H1 (cell line): ENCODE results near the gene PYCARD. TPM values are rescaled to one million over a fixed set of nuclear protein-coding genes. Genes with fewer than 3 reads are reported as not detected.

ENCODE experiments used
- RXRA ChIP-seq: IDR thresholded peaks from 2 replicates; pipeline ENCODE4 v1.6.1; 2011; ENCODE audit warnings: low read depth, mild to moderate bottlenecking, low read length, moderate library complexity; ENCODE audit not compliant: insufficient read depth
- polyA plus RNA-seq, 7 experiments: library from polyadenylated mRNA; depleted of rRNA in 3 of 7; stranded (reverse) in 5 of 7; unstranded in 2 of 7; fragments of >200 nt in 5 of 7; fragments of 200-250 nt in 2 of 7; gene quantifications; 1 replicate in 5 of 7; 2 replicates in 1 of 7; 4 replicates in 1 of 7; pipeline versions ENCODE4 v1.2.1 to v1.2.3, GENCODE V29; 2011 to 2013; ENCODE audit warnings: missing spikeins in 2 of 7, mixed read lengths in 2 of 7
- total RNA-seq: library from RNA; stranded (reverse); fragmentation: NEBNext Ultra II Directional; extraction: Animal tissue kit (Norgen Biotek cat#: 25700); gene quantifications from 2 replicates; pipeline ENCODE4 v1.2.1, GENCODE V29; 2021

The PYCARD gene
- total and polyA plus RNA-seq, 2 of the 8 experiments (the other 6 are each of a cell fraction or from before 2014, with no cell fraction given): 29.9 to 77.9 TPM

DNA sequence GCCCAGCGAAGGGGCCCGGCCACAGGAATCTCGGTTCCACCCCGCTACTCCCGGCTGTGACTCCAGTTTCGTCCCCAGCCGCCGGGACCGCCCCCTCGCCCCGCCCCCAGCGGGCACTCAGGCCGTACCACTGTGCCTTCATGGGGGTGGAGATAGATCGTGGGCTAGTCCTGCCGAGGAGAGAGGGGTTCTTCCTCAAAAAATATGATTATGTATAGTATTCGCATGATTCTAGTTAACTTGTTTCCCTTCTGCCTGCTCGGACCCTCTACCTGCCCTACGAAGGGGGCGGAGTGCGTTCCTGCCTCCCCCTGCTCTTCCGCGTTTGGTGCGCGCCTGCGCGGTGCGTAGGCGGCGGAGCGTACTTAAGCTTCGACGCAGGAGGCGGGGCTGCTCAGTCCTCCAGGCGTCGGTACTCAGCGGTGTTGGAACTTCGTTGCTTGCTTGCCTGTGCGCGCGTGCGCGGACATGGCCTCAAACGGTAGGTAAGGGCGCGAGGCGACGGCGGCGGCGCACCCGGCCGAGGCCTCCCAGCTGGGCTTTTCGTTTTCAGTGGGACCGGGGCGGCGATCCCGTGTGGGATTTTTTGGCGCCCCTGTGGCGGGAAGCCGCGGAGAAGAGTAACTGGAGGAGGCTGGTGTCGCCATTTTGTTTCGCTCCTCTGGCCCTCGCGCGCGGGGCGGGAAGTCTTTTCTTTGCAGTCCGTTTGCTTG, 22.7 kb downstream of the PYCARD start, which contains the start of gene FUS (continued):
- TF ChIP-seq RXRA: no peak
